ENCODE results near the gene ZNF205. TPM values are rescaled to one million over a fixed set of nuclear protein-coding genes. Genes with fewer than 3 reads are reported as not detected.
A peak's percentile ranks its signal among the peaks of the same experiment; 100 is the strongest.

ZNF205 gene
- total and polyA plus RNA-seq, 9 of the 15 experiments (the other 6 are each of a cell fraction or from before 2014, with no cell fraction given): 2.4 to 11.8 (median 5.1) TPM; not detected in 2

DNA sequence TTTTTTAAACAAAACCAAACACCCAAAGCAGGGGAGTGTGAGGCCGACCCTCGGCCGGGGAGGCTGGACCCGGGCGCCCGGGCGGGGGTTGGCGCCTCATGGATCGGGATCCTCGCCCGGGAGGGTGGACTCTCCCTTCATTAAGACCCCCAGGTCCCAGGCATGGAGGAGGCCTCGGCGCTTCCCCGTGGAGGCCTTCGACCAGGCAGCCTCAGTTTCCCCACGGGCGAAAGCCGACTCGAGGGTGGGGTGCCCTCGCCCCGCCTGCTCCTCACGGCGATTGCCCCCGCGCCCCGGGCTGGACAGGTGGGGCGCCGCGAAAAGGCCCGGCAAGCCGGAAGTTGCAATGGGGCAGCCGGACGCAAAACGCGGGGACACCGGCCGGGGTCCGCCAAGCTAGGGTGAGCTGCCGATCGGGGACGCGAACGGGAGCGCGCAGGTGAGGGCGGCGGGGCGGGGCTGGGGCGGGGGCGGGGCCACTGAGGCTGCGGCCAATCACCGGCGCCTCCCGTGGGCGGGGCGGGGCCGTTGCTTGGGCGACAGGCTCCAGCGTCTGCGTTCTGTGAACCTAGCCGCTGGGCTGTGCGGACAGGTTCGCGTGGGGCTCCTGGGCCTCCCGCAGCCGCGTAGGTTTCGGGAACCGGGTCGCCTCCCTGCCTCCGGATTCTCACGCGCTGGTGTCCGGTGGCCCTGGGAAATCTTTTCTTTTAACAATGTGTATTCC is 6.0 kb upstream of the ZNF205 start (continued):
- TF ChIP-seq KLF13 (tag; IDR thresholded peaks at IDR 0.05; ENCODE audit: borderline replicate concordance, low read depth) (peak; percentile 53; the same call in 1 of the 2 replicates), ZBTB7A (IDR thresholded peaks at IDR 0.05; ENCODE audit: borderline replicate concordance, control insufficient read depth, low read depth, low read length) (peak; percentile 92; the same call in 1 of the 2 replicates), ZNF280B (CRISPR knock-in tag; IDR thresholded peaks at IDR 0.05) (no peak), NFRKB (IDR thresholded peaks at IDR 0.05; ENCODE audit: low read depth) (no peak), ELF2 (CRISPR knock-in tag; IDR thresholded peaks at IDR 0.05) (no peak), ZC3H11A (IDR thresholded peaks at IDR 0.05; ENCODE audit: low read depth, low read length) (no peak), ZBTB26 (CRISPR knock-in tag; IDR thresholded peaks at IDR 0.05) (0 out of 2 replicates have a peak, but pooled peaks have one; percentile 56), JUND (IDR thresholded peaks at IDR 0.05; ENCODE audit: borderline replicate concordance, low read depth, low read length) (0 out of 2 replicates have a peak, but pooled peaks have one; percentile 44), JUND (tag; IDR thresholded peaks at IDR 0.05; ENCODE audit: borderline replicate concordance, low read depth, low read length) (no peak; the same call in 2 of the 3 replicates), MEF2A (IDR thresholded peaks at IDR 0.05; ENCODE audit: control insufficient read depth, low read depth, low read length) (peak; percentile 11; the same call in 1 of the 2 replicates), ZNF407 (IDR thresholded peaks at IDR 0.05; ENCODE audit: low read depth) (no peak)
- TF ChIP-seq, protein P1, sequence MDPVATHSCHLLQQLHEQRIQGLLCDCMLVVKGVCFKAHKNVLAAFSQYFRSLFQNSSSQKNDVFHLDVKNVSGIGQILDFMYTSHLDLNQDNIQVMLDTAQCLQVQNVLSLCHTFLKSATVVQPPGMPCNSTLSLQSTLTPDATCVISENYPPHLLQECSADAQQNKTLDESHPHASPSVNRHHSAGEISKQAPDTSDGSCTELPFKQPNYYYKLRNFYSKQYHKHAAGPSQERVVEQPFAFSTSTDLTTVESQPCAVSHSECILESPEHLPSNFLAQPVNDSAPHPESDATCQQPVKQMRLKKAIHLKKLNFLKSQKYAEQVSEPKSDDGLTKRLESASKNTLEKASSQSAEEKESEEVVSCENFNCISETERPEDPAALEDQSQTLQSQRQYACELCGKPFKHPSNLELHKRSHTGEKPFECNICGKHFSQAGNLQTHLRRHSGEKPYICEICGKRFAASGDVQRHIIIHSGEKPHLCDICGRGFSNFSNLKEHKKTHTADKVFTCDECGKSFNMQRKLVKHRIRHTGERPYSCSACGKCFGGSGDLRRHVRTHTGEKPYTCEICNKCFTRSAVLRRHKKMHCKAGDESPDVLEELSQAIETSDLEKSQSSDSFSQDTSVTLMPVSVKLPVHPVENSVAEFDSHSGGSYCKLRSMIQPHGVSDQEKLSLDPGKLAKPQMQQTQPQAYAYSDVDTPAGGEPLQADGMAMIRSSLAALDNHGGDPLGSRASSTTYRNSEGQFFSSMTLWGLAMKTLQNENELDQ (CRISPR knock-in tag; IDR thresholded peaks at IDR 0.05; ENCODE audit: borderline replicate concordance): no peak
